ENCODE measurements around the gene SMU1.

SMU1 gene

GRCh38 chr9:33076046-33077004 lies at the start of gene SMU1:
Gene SMU1, minus strand, starts transcription at chr9:33076674. Its CDS starts 66 bp downstream, at chr9:33076608.
- peak within 1 kb of the TSS; percentile 95 for H3K4me3 ChIP-seq (ENCODE audit: low read length)
- no peak for TF ChIP-seq CTCF (conservative IDR thresholded peaks at IDR 0.05; ENCODE audit: low read depth, low read length)

GRCh38 chr9:33125461-33125860 lies 49.0 kb upstream of the SMU1 start:
- TF ChIP-seq CTCF (conservative IDR thresholded peaks at IDR 0.05; ENCODE audit: low read depth, low read length): no peak
- H3K4me3 ChIP-seq (ENCODE audit: low read length): no peak overlapping the region
- no peak for DNase-seq (ENCODE audit: low read depth)

More at GRCh38 chr9:33076046-33077004, at the start of gene SMU1:
- DNase-seq (ENCODE audit: low read depth): peak; percentile 91

GRCh38 chr9:33124751-33125381 lies 48.4 kb upstream of the SMU1 start:
- TF ChIP-seq CTCF (conservative IDR thresholded peaks at IDR 0.05; ENCODE audit: low read depth, low read length): peak; percentile 19
- H3K4me3 ChIP-seq (ENCODE audit: low read length): no peak overlapping the region
- no peak for DNase-seq (ENCODE audit: low read depth)

GRCh38 chr9:33124046-33124445 lies 47.6 kb upstream of the SMU1 start:
- TF ChIP-seq CTCF (conservative IDR thresholded peaks at IDR 0.05; ENCODE audit: low read depth, low read length): no peak
- H3K4me3 ChIP-seq (ENCODE audit: low read length): no peak overlapping the region
- no peak for DNase-seq (ENCODE audit: low read depth)

- no peak overlapping the region for H3K4me3 ChIP-seq (ENCODE audit: low read length)
- no peak for DNase-seq (ENCODE audit: low read depth)
- TF ChIP-seq CTCF (conservative IDR thresholded peaks at IDR 0.05; ENCODE audit: low read depth, low read length): no peak
These were observed 47.0 kb upstream of the SMU1 start for GRCh38 chr9:33123407-33124031.

- DNase-seq (ENCODE audit: low read depth): no peak
- H3K4me3 ChIP-seq (ENCODE audit: low read length): no peak overlapping the region
- no peak for TF ChIP-seq CTCF (conservative IDR thresholded peaks at IDR 0.05; ENCODE audit: low read depth, low read length)
These were observed 44.1 kb upstream of the SMU1 start for GRCh38 chr9:33120620-33121019.
